Activated T-helper 1 cell treated with anti-CD3 and anti-CD28 coated beads, Interleukin-12 subunit alpha, Interleukin-12 subunit beta, Interleukin-2, Interleukin-4 antibody, amounts not matched to agents 30 ng/mL and 10 ng/mL and 1 ng/mL, durations not matched to agents 14 hours and 24 hours and 36 hours (primary cell): ENCODE results near the gene PDZRN4. TPM values are rescaled to one million over a fixed set of nuclear protein-coding genes. Genes with fewer than 3 reads are reported as not detected.

Source experiments
- DNase-seq: peaks from one replicate; pipeline ENCODE4 v3.0.0; 2021; ENCODE audit warnings: low spot score
- H3K27ac Mint-ChIP-seq: one replicate; pipeline ENCODE4 v1.8.0; 2021; ENCODE audit warnings: mild to moderate bottlenecking, mixed read lengths
- H3K27me3 Mint-ChIP-seq: one replicate; pipeline ENCODE4 v1.8.0; 2022; ENCODE audit warnings: mild to moderate bottlenecking, moderate library complexity, mixed read lengths; ENCODE audit not compliant: insufficient read depth
- H3K36me3 Mint-ChIP-seq: one replicate; pipeline ENCODE4 v1.8.0; 2021; ENCODE audit warnings: low read depth, mixed read lengths
- H3K4me1 Mint-ChIP-seq: one replicate; pipeline ENCODE4 v1.8.0; 2021; ENCODE audit warnings: low read depth, mixed read lengths
- H3K4me3 Mint-ChIP-seq: one replicate; pipeline ENCODE4 v1.8.0; 2021; ENCODE audit warnings: mild to moderate bottlenecking, moderate library complexity, mixed read lengths
- H3K9me3 Mint-ChIP-seq: one replicate; pipeline ENCODE4 v1.8.0; 2021; ENCODE audit warnings: mixed read lengths
- intact Hi-C: fragments of 100-400 bp; cut with micrococcal nuclease; formaldehyde crosslinking; loops from one replicate; pipeline ENCODE4 v1.15.1; 2024
- total RNA-seq: library from RNA; stranded (reverse); gene quantifications from 2 replicates; pipeline ENCODE4 v1.2.3, GENCODE V29; 2022

PDZRN4 gene
- total RNA-seq, 1 donor from 2014 or later, result not detected

DNA sequence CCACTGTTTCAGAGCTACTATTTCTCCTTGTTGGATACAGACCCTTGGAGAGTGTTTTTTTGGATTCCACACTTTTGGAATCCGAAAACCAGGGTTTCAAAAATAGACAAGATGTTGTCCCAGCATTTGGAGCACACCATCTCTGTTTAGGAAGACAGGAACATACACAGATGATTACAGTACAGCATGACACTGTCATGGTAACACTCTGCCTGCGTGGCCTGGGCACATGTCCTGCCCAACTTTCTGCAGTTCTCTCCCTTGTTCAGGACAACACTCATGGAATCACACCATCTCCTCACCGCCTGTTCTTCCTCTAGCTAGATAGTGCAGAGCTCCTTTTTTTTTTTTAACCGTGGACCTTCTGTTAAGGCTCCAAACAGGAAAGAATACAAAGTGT is 369.2 kb downstream of the PDZRN4 start:
- intact Hi-C loops, result no loop called here
- no peaks in the 10 kb centered on the region for H3K36me3 Mint-ChIP-seq
- H3K27me3 Mint-ChIP-seq, result no peaks in the 10 kb centered on the region
- no peak for DNase-seq
- no peak overlapping the region for H3K4me3 Mint-ChIP-seq
- no peaks in the 10 kb centered on the region for H3K9me3 Mint-ChIP-seq
- H3K4me1 Mint-ChIP-seq, result no peaks in the 10 kb centered on the region
- H3K27ac Mint-ChIP-seq, result no peak overlapping the region

DNA sequence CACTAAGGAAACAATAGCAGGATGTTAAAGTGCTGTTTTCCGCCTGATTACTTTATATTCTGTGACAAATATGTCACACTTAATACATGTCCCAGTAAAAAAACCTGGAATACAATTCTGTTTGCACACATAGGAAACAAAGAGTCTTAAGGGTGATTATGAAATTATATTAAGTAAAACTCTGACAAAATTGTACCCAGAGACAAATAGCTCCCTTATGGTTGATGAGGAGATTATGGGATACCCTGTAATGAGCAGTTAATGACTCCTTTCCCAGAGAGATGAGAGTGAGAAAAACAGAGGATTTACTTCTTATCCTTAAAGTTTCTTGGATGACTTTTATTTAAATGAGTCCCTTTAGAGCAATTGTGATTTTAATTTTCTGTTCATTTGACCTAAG is 370.6 kb downstream of the PDZRN4 start:
- H3K27me3 Mint-ChIP-seq, result no peaks in the 10 kb centered on the region
- no peak overlapping the region for H3K4me3 Mint-ChIP-seq
- H3K36me3 Mint-ChIP-seq, result no peaks in the 10 kb centered on the region
- no peak overlapping the region for H3K27ac Mint-ChIP-seq
- H3K4me1 Mint-ChIP-seq, result no peaks in the 10 kb centered on the region
- intact Hi-C loops, result no loop called here
- no peak for DNase-seq
- H3K9me3 Mint-ChIP-seq, result no peaks in the 10 kb centered on the region

- intact Hi-C loops, result no loop called here
- H3K27ac Mint-ChIP-seq, result no peak overlapping the region
- DNase-seq, result no peak
- no peaks in the 10 kb centered on the region for H3K27me3 Mint-ChIP-seq
- H3K4me1 Mint-ChIP-seq, result no peaks in the 10 kb centered on the region
- H3K9me3 Mint-ChIP-seq, result no peaks in the 10 kb centered on the region
- H3K4me3 Mint-ChIP-seq, result no peak overlapping the region
- no peaks in the 10 kb centered on the region for H3K36me3 Mint-ChIP-seq
Observed at GRCh38 chr12:41563051-41563450, 374.9 kb downstream of the PDZRN4 start.

GRCh38 chr12:41564816-41565215 is 376.7 kb downstream of the PDZRN4 start:
- Mint-ChIP-seq H3K4me3 (no peak overlapping the region), H3K4me1 (no peaks in the 10 kb centered on the region), H3K27ac (no peak overlapping the region), H3K27me3 (no peaks in the 10 kb centered on the region), H3K36me3 (no peaks in the 10 kb centered on the region), H3K9me3 (no peaks in the 10 kb centered on the region)
- intact Hi-C loops, result no loop called here
- no peak for DNase-seq

GRCh38 chr12:41566703-41567102 is 378.6 kb downstream of the PDZRN4 start:
- H3K4me1 Mint-ChIP-seq, result no peaks in the 10 kb centered on the region
- no peaks in the 10 kb centered on the region for H3K36me3 Mint-ChIP-seq

DNA sequence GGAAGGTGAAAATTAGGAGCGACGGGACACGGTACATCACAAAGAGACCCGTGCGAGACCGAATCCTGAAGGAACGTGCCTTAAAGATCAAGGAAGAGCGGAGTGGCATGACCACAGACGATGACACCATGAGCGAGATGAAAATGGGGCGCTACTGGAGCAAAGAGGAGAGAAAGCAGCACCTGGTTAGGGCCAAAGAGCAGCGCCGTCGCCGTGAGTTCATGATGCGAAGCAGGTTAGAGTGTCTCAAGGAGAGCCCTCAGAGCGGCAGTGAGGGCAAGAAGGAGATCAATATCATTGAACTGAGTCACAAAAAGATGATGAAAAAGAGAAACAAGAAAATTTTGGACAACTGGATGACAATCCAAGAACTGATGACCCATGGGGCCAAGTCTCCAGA is 385.3 kb downstream of the PDZRN4 start:
- Mint-ChIP-seq H3K4me1 (no peaks in the 10 kb centered on the region), H3K4me3 (no peak overlapping the region), H3K27me3 (no peaks in the 10 kb centered on the region), H3K27ac (no peak overlapping the region), H3K9me3 (no peaks in the 10 kb centered on the region), H3K36me3 (no peaks in the 10 kb centered on the region)
- intact Hi-C loops, result no loop called here
- no peak for DNase-seq

More at GRCh38 chr12:41566703-41567102, 378.6 kb downstream of the PDZRN4 start:
- no peak overlapping the region for H3K27ac Mint-ChIP-seq
- intact Hi-C loops, result no loop called here
- H3K27me3 Mint-ChIP-seq, result no peaks in the 10 kb centered on the region
- H3K4me3 Mint-ChIP-seq, result no peak overlapping the region
- no peaks in the 10 kb centered on the region for H3K9me3 Mint-ChIP-seq
- DNase-seq, result no peak

GRCh38 chr12:41576925-41577324 is 388.8 kb downstream of the PDZRN4 start:
- intact Hi-C loops, result no loop called here
- no peaks in the 10 kb centered on the region for H3K9me3 Mint-ChIP-seq
- H3K27me3 Mint-ChIP-seq, result no peaks in the 10 kb centered on the region
- DNase-seq, result no peak
- H3K4me1 Mint-ChIP-seq, result no peaks in the 10 kb centered on the region
- H3K4me3 Mint-ChIP-seq, result no peak overlapping the region
- H3K36me3 Mint-ChIP-seq, result no peaks in the 10 kb centered on the region
- H3K27ac Mint-ChIP-seq, result no peak overlapping the region

- Mint-ChIP-seq H3K4me1 (no peaks in the 10 kb centered on the region), H3K27ac (no peak overlapping the region), H3K27me3 (no peaks in the 10 kb centered on the region), H3K36me3 (no peaks in the 10 kb centered on the region), H3K4me3 (no peak overlapping the region), H3K9me3 (no peaks in the 10 kb centered on the region)
- intact Hi-C loops, result no loop called here
- DNase-seq, result no peak
Observed at GRCh38 chr12:41577995-41578394, 389.9 kb downstream of the PDZRN4 start.

DNA sequence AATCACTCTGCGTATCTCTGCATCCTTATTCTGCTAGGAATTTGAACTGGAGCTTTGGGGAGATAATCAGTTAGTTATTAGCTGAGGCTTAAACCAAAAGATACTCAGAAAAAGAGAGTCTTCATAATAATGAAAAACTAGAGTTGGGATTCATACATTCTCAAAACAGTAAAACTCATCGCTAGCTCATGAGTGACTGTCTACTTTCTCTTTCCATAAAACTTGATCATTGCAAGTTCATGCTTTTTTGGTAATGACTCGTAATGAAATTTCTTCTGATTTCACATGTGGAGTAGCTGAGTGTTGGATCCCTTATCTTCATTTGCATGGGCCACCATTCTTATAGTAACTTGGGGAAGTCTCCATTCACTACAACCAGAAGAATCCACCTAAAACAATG is 397.7 kb downstream of the PDZRN4 start:
- Mint-ChIP-seq H3K36me3 (no peaks in the 10 kb centered on the region), H3K27me3 (peaks cover 1% of the 10 kb centered on the region), H3K27ac (no peak overlapping the region), H3K9me3 (no peaks in the 10 kb centered on the region), H3K4me3 (no peak overlapping the region), H3K4me1 (no peaks in the 10 kb centered on the region)
- intact Hi-C loops, result no loop called here
- no peak for DNase-seq

DNA sequence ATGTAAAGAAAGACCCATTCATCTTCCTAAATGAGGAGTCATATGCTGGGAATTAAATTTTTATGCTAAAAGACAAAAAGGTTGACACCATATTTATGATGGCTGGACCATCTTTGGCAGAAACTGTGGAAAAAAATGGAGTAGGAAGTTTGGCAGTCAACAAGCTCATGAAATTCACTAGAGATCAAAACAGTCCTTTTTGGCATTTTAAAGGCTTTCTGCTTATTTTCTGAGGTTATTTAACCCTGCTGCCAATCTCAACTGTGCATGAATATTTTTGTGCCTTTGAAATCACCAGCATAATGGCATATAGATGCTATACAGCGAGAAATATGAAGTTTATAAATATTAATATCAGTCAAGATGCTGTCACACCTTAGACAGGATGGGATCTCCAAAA is 399.5 kb downstream of the PDZRN4 start:
- Mint-ChIP-seq H3K4me3 (no peak overlapping the region), H3K36me3 (no peaks in the 10 kb centered on the region), H3K27me3 (peaks cover 1% of the 10 kb centered on the region), H3K27ac (no peak overlapping the region), H3K4me1 (no peaks in the 10 kb centered on the region), H3K9me3 (no peaks in the 10 kb centered on the region)
- intact Hi-C loops, result no loop called here
- DNase-seq, result no peak

DNA sequence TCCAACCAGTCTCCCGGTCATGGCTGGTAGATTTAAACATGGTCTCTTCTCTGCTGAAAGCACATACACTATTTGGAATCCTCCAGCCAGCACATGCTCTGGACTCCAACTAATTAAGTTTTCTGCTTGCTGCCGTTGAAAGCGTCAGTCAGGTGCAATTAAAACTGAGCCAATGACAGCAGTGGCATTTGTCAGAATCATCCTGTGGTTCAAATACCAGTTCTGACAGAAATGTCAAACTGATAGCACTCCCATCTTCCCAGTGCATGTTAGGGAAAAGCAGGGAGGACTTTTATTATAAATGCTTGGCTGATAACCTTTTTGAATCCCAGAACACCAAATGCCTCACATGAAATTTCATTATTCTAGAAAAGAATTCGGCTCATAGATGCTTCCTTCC is 401.8 kb downstream of the PDZRN4 start:
- no peak overlapping the region for H3K4me3 Mint-ChIP-seq
- intact Hi-C loops, result no loop called here
- peaks cover 1% of the 10 kb centered on the region for H3K27me3 Mint-ChIP-seq
- no peak for DNase-seq
- H3K27ac Mint-ChIP-seq, result no peak overlapping the region
- H3K4me1 Mint-ChIP-seq, result no peaks in the 10 kb centered on the region
- no peaks in the 10 kb centered on the region for H3K9me3 Mint-ChIP-seq
- no peaks in the 10 kb centered on the region for H3K36me3 Mint-ChIP-seq

DNA sequence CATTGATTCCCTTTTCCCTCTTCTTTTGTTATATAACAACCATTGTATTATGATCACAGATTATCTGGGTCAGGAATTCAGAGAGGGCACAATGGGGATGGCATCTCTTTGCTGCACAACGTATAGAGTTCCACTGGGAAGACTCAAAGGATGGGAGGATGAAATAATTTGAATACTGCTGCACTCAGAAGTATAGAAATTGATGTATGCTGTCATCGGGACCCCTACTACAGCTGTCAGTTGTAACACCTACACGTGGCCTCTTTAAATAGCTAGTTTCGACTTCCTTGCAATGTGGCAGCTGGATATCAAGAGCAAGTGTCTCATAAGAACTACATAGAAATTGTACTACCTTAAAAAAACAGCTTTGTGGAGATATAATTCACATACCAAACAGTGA is 408.1 kb downstream of the PDZRN4 start:
- intact Hi-C loops, result no loop called here
- H3K4me3 Mint-ChIP-seq, result no peak overlapping the region
- no peaks in the 10 kb centered on the region for H3K27me3 Mint-ChIP-seq
- no peak for DNase-seq
- H3K27ac Mint-ChIP-seq, result no peak overlapping the region
- H3K36me3 Mint-ChIP-seq, result no peaks in the 10 kb centered on the region
- H3K4me1 Mint-ChIP-seq, result no peaks in the 10 kb centered on the region
- H3K9me3 Mint-ChIP-seq, result no peaks in the 10 kb centered on the region

DNA sequence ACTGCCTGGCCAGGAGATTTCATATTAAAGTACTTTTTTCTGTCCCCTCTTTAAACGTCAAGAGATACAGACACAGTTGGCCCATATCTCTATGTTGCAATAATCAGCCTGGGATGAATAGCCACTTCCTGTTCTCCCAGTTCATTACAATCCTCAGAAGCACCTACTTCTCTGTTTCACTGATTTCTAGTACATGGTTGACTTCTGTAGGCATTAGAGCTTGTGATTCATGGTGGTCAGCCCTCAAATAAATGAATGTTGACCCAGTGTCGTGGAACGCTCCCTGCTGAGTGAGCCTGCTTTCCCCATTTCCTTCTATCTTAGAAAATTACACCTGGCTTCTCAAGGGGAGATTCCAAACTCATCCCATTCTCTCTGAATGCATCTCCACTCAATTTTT is 416.7 kb downstream of the PDZRN4 start:
- Mint-ChIP-seq H3K27me3 (no peaks in the 10 kb centered on the region), H3K27ac (no peak overlapping the region), H3K4me1 (no peaks in the 10 kb centered on the region), H3K36me3 (no peaks in the 10 kb centered on the region), H3K9me3 (no peaks in the 10 kb centered on the region), H3K4me3 (no peak overlapping the region)
- intact Hi-C loops, result no loop called here
- no peak for DNase-seq

DNA sequence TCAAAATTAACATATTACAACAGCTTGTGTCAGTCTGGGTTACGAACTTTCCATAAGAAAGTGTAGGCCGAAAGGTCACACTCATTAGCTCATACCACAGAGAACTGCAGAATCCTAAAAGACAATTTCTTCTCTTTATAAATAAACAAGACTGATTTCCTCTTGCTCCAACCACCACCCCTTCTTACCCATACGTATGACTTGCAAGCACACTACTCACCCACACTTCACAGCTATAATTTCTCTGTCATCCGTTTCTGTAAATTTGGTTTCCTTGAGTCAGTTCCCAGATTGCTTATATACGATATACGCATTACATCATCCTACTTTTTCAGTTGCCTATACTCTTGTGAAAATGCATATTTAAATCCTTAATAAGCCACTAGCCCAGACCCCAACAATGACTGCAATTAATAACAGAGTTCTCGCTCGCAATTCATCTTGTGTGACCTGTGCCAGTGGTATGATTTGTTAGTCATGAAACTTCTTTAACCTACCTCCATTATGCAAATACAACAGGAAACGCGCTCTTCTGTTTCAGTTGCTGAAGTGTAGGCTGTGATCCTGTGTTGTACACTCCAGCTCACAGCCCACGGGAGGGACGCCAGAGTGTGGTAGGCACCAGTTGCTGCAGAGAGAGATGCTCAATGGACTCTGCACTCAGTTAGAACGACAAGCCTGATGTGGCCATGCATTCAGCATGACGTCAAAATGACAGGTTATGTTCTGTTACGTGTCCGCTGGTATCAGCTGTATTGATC is 417.6 kb downstream of the PDZRN4 start:
- H3K36me3 Mint-ChIP-seq, result no peaks in the 10 kb centered on the region

More for the DNA sequence above, 417.6 kb downstream of the PDZRN4 start:
- Mint-ChIP-seq H3K27me3 (no peaks in the 10 kb centered on the region), H3K27ac (no peak overlapping the region), H3K4me1 (no peaks in the 10 kb centered on the region), H3K9me3 (no peaks in the 10 kb centered on the region), H3K4me3 (no peak overlapping the region)
- no peak for DNase-seq
- intact Hi-C loops, result no loop called here
